ENCODE measurements around the gene CEP112. TPM values are rescaled to one million over a fixed set of nuclear protein-coding genes. Genes with fewer than 3 reads are reported as not detected.
A peak's percentile ranks its signal among the peaks of the same experiment; 100 is the strongest.

Gene CEP112
- total and polyA plus RNA-seq, 8 donors = 15.1 to 23.8 (median 19.7) TPM

GRCh38 chr17:66002812-66003211 lies 189.1 kb downstream of the CEP112 start:
- intact Hi-C loops (cut with DNase I) = no loop called here
- no peaks in the 10 kb centered on the region for H3K4me1 ChIP-seq
- no peak overlapping the region for H3K4me3 ChIP-seq
- DNase-seq = peak in 2 of 4 donors; percentile 47 to 57
- TF ChIP-seq CTCF (IDR thresholded peaks at IDR 0.05) = no peak
- H3K27me3 ChIP-seq = no peaks in the 10 kb centered on the region
- no peaks in the 10 kb centered on the region for H3K36me3 ChIP-seq
- H3K9me3 ChIP-seq = no peaks in the 10 kb centered on the region
- no peak for ATAC-seq
- H3K27ac ChIP-seq = no peak overlapping the region

- DNase-seq (no peak), ATAC-seq (no peak)
- no peak overlapping the region for H3K4me3 ChIP-seq
- no peak overlapping the region for H3K27ac ChIP-seq
- no peak for TF ChIP-seq CTCF (IDR thresholded peaks at IDR 0.05)
- intact Hi-C loops (cut with DNase I) = no loop called here
- no peaks in the 10 kb centered on the region for H3K36me3 ChIP-seq
- no peaks in the 10 kb centered on the region for H3K9me3 ChIP-seq
- H3K27me3 ChIP-seq = no peaks in the 10 kb centered on the region
- no peaks in the 10 kb centered on the region for H3K4me1 ChIP-seq
These were observed 189.8 kb downstream of the CEP112 start for GRCh38 chr17:66002063-66002585.

GRCh38 chr17:66000216-66000615 lies 191.7 kb downstream of the CEP112 start:
- no peak for TF ChIP-seq CTCF (IDR thresholded peaks at IDR 0.05)
- H3K27ac ChIP-seq = no peak overlapping the region
- H3K36me3 ChIP-seq = no peaks in the 10 kb centered on the region
- H3K9me3 ChIP-seq = no peaks in the 10 kb centered on the region
- H3K27me3 ChIP-seq = no peaks in the 10 kb centered on the region
- ATAC-seq (no peak), DNase-seq (no peak)
- no peak overlapping the region for H3K4me3 ChIP-seq
- intact Hi-C loops (cut with DNase I) = no loop called here
- no peaks in the 10 kb centered on the region for H3K4me1 ChIP-seq

GRCh38 chr17:65998675-65999074 lies 193.3 kb downstream of the CEP112 start:
- intact Hi-C loops (cut with DNase I) = no loop called here
- DNase-seq (no peak), ATAC-seq (no peak)
- TF ChIP-seq CTCF (IDR thresholded peaks at IDR 0.05) = no peak
- Histone ChIP-seq H3K27me3 (no peaks in the 10 kb centered on the region), H3K27ac (no peak overlapping the region), H3K4me3 (no peak overlapping the region), H3K36me3 (no peaks in the 10 kb centered on the region), H3K9me3 (no peaks in the 10 kb centered on the region), H3K4me1 (no peaks in the 10 kb centered on the region)

DNA sequence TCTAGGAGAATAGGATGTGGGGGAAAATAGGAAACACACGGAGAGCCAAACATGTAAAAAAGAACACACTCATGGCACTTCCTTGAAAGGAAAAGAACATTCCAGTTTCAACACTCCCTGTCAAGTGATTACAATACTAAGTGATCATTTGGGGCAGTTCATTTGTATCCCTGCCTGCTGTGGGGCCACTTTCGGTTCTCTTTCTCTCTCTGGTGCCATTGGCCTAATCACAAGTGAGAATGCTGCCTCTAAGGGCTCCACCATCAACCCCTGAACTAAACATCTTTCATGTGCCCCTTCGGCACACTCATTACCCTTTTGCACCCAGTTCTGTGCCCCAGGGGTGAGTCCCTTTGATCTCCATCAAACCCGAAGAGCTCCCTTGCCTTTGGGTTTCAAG lies 197.3 kb downstream of the CEP112 start:
- intact Hi-C loops (cut with DNase I) = no loop called here
- no peaks in the 10 kb centered on the region for H3K36me3 ChIP-seq
- no peak overlapping the region for H3K27ac ChIP-seq
- no peaks in the 10 kb centered on the region for H3K9me3 ChIP-seq
- ATAC-seq = no peak
- no peak for TF ChIP-seq CTCF (IDR thresholded peaks at IDR 0.05)
- no peaks in the 10 kb centered on the region for H3K27me3 ChIP-seq
- DNase-seq = no peak
- no peak overlapping the region for H3K4me3 ChIP-seq
- H3K4me1 ChIP-seq = no peaks in the 10 kb centered on the region

Data from left lung (tissue), 10 donors.